Hippocampal formation (tissue), 2 donors: ENCODE results near the gene SLC4A4.

Experiments used
- DNase-seq, 2 donors: peaks; one replicate each; lab custom pipeline; 2025; lab: John Stamatoyannopoulos, UW

Gene SLC4A4

DNA sequence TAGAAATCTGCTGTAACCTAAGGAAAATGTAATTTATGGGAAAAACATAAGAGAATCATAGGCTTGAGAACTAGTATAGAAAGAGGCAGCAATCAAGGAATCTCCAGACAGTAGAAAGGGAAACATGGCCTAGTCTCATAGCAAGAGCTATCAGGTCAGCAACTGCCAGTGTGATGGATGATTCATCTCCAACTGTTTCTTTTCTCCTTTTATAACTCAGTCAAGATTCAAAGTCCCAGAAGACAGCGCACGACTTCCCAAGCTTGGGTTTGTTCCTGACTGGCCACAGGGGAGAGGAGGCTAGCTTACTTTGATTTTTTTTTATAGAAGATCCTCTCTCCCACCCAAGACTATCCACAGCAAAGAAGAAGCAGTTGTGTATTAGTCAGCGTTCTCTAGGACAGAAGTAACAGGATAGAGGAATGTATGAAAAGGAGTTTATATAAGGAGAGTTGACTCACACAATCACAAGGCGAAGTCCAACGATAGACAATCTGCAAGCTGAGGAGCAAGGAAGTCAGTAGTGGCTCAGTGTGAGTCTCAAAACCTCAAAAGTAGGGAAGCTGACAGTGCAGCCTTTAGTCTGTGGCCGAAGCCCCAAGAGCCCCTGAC is 263.6 kb downstream of the SLC4A4 start:
- no peak for DNase-seq

DNA sequence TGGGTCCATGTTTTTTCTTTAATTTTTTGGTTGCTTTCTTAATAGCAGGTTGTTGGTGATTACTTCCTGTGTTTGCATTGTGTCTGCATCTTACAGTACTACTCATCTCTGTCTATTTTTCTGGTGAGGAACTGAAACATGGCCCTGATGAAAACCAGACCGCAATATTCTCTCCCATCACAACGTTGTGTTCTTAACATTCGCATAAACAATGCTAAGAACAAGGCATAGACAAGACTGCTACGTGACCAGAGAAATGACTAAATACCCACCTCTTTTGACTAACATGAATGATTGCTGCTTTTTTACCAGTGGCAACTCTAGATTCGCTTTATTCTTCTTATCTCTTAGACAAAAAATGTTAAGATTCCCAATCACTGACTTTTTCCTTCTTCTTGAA is 266.0 kb downstream of the SLC4A4 start:
- DNase-seq: no peak

DNA sequence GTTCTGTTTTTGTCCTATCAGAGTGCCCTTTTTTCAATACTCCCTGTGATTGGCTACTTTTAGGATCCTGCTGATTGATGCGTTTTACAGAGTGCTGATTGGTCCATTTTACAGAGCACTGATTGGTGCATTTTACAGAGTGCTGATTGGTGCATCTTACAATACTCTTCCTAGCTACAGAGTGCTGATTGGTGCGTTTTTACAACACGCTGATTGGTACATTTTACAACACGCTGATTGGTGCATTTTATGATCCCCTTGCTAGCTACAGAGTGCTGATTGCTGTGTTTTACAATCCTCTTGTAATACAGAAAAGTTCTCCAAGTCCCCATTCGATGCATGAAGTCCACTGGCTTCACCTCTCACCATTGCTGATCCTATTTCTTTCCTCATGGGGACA is 268.3 kb downstream of the SLC4A4 start:
- no peak for DNase-seq

DNA sequence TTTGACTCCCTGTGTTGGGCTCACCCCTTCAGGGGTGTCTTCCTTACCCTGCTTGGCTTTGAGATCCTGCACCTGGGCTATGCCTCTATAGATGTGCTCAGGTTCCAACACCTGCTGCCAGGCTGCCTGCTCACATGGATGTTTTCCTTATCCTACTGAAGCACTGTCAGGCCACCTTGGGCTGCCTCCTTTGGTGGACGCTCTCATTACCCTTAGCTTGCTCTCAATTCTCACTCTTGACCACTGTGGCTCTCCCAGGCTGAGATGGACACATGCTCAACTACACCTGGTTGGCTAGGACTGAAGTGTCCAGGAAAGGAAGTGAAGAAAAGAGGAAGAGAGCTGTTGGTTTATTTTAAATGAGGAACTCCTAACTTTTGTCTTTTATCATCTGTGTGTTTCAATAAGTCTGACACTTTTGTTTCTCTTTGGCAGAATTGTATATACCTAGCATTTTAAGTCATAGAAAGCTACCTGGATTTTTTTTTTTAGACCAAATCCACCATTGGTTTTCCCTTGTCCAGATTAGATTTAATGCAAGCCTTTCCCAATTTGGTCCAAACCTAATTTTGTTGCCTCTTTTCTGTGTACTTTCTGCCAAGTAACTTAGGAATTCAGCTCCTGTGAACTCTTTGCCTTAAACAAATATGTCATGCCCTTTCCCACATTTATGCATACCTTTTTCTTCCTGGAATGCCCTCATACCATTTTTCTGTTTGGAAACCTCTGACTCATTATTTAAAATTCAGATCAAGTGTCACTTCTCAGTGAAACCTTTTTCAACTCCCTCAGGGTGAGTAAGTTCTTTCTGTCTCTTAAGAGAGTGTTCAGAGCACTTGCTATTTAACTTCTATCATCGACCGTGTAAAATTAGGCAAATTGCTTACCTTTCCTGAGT is 269.2 kb downstream of the SLC4A4 start:
- no peak for DNase-seq

GRCh38 chr4:71608678-71609071 is 269.9 kb downstream of the SLC4A4 start:
- no peak for DNase-seq

DNA sequence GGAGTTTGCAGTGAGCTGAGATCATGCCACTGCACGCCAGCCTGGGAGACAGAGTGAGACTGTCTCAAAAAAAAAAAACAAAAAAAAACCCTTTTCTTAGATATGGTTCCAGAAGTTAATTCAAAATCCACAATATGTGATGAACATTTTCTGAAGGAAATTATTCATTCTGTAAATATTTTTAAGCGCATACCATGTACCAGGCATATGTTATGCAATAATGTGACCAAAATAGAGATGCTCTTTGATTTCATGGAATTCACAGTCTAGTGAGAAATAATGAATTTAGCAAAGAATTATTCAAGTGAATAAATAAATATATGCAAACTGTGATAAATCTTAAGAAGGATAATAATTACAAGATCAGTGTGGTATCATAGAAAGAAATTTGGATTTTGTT is 270.3 kb downstream of the SLC4A4 start:
- no peak for DNase-seq

GRCh38 chr4:71609651-71610050 is 270.8 kb downstream of the SLC4A4 start:
- no peak for DNase-seq

DNA sequence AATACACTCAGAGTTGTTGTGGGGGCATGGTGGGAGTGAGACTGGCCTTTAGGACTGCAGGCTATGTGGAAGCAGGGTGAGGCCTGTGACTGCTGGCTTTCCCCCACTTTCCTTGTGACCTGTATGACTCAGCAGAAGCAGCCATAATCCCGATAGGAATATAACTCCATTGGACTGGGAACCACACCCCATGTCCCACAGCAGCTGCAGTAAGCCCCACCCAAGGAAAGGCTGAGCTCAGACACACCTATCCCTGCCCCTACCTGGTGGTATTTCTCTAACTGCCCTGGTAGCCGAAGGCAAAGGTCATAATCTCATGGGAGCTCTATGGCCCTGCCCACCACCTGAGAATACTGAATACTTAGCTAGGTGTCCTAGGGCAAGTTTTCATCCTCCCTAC is 275.8 kb downstream of the SLC4A4 start:
- DNase-seq: no peak

DNA sequence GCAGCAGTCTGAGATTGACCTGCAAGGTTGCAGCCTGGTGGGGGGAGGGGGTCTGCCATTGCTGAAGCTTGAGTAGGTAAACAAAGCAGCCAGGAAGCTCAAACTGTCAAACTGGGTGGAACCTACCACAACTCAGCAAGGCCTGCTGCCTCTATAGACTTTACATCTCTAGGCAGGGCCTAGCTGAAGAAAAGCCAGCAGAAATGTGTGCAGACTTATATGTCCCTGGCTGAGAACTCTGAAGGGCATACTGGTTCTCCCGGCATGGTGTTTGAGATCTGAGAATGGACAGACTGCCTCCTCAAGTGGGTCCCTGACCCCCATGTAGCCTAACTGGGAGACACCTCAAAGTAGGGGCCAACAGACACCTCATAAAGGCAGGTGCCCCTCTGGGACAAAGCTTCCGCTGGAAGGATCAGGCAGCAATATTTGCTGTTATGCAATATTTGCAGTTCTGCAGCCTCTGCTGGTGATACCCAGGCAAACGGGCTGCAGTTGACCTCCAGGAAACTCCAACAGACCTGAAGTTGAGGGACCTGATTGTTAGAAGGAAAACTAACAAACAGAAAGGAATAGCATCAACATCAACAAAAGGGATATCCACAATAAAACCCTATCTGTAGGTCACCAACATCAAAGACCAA is 277.5 kb downstream of the SLC4A4 start:
- DNase-seq: no peak
